Measurements from ENCODE around the gene TSPAN16. TPM values are rescaled to one million over a fixed set of nuclear protein-coding genes. Genes with fewer than 3 reads are reported as not detected.

Gene TSPAN16
- total RNA-seq, 1 experiment from 2014 or later: not detected

DNA sequence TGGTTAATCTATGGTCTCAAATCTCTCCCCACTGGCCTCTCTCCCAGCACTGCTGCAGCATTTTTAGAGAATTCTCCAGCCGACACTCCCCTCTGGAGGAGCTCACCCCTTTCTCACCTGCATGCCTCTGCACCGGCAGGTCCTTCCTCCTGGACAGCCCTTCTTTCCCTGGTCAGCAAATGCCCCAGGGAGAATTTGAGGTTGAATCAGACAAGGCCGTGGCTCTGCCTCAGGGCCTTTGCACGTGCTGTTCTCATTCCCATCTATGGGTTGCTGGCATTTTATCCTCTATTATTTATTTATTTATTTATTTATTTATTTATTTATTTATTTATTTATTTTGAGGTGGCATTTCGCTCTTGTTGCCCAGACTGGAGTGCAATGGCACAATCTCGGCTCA lies 32.2 kb upstream of the TSPAN16 start:
- Histone ChIP-seq H3K27me3 (no peaks in the 10 kb centered on the region), H3K9me3 (replicated peaks) (no peaks in the 10 kb centered on the region), H3K4me3 (no peak overlapping the region), H3K4me1 (peaks cover 19% of the 10 kb centered on the region), H3K36me3 (no peaks in the 10 kb centered on the region), H3K27ac (no peak overlapping the region)
- no peak for DNase-seq

DNA sequence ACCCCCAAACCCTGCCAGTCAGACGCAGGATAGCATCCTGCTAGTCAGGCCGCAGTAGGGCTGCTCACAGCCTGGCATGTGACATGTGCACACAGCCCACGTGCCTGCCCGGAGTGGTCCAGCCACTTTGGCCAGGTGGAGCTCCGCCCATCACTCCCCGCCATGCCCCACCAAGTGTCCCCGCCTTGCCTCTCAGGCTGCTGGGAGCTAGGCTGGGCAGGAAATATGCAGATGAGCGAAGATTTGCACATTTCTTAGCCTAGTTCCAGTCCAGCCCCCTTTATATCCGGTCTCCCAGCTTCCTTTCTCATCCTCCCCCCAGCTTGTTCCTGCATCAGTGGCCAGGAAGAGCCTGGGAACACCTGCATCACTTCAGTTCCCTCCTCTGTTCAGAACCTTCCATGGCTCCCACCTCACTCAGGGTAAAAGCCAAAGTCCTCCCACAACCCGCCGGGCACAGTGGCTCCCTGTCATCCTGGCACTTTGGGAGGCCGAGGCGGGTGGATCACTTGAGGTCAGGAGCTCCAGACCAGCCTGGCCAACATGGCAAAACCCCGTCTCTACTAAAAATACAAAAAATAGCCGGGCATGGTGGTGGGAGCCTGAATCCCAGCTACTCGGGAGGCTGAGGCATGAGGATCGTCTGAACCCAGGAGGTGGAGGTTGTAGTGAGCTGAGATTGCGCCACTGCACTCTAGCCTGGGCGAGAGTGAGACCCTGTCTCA lies 31.3 kb upstream of the TSPAN16 start:
- DNase-seq: peak; percentile 43 to 45
- no peak overlapping the region for H3K4me3 ChIP-seq
- H3K27ac ChIP-seq: no peak overlapping the region
- no peaks in the 10 kb centered on the region for H3K27me3 ChIP-seq
- H3K4me1 ChIP-seq: peaks cover 24% of the 10 kb centered on the region
- H3K36me3 ChIP-seq: no peaks in the 10 kb centered on the region
- H3K9me3 ChIP-seq (replicated peaks): no peaks in the 10 kb centered on the region

DNA sequence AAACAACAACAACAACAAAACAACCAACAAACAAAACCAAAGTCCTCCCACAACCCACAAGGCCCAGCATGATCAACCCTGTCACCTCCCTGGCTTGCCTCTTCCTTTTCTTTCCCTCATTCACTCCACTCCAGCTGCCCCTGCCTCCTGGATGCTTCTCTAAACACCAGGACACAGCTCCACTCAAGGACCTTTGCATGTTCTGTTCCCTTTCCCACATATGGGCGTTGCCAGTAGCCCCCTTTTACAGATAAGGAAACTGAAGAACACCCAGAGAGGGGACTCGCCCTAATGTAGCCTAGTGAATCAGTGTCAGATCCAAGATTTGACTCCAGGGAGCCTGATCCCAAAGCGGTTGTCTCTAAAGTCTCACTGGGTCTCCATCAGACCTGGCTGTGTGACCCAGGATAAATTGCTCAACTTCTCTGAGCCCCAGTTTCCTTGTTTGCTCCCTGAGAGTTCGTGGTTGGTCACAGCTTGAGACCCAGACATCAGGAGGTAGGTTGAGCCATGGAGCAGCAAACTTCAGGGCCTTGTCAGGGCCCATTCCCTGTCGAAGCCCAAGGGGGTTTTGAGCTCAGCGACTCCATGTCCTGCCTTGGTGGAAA lies 30.7 kb upstream of the TSPAN16 start:
- DNase-seq: no peak
- Histone ChIP-seq H3K36me3 (no peaks in the 10 kb centered on the region), H3K9me3 (replicated peaks) (no peaks in the 10 kb centered on the region), H3K4me1 (peaks cover 24% of the 10 kb centered on the region), H3K27ac (peak overlapping the region; percentile 22; the same call in 1 of the 2 replicates), H3K4me3 (no peak overlapping the region), H3K27me3 (no peaks in the 10 kb centered on the region)

DNA sequence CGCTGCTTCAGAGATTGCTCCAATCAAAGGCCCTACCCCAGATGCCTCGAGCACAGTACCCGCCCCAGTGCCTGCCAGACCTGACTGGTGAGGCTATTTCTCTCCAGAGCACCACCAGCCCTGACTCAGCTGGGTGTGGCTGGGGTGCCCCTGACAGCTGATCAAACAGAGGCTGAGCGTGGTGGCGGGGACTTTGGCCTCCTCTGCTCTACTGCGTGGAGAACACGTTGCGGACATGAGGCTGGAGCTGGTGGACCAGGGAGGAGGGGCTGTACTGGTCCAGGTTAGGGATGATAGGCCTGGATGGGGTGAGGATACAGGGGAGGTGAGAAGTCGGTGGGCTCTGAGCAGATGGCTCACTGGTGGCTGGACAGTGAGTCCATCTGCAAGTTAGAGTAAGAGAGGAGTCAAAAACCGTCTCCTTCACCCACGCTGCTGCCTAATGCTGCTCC lies 30.1 kb upstream of the TSPAN16 start:
- peak; percentile 77 to 85 for DNase-seq
- no peaks in the 10 kb centered on the region for H3K27me3 ChIP-seq
- peaks cover 24% of the 10 kb centered on the region for H3K4me1 ChIP-seq
- H3K27ac ChIP-seq: peak overlapping the region; percentile 22; the same call in 1 of the 2 replicates
- H3K9me3 ChIP-seq (replicated peaks): no peaks in the 10 kb centered on the region
- H3K4me3 ChIP-seq: no peak overlapping the region
- no peaks in the 10 kb centered on the region for H3K36me3 ChIP-seq

DNA sequence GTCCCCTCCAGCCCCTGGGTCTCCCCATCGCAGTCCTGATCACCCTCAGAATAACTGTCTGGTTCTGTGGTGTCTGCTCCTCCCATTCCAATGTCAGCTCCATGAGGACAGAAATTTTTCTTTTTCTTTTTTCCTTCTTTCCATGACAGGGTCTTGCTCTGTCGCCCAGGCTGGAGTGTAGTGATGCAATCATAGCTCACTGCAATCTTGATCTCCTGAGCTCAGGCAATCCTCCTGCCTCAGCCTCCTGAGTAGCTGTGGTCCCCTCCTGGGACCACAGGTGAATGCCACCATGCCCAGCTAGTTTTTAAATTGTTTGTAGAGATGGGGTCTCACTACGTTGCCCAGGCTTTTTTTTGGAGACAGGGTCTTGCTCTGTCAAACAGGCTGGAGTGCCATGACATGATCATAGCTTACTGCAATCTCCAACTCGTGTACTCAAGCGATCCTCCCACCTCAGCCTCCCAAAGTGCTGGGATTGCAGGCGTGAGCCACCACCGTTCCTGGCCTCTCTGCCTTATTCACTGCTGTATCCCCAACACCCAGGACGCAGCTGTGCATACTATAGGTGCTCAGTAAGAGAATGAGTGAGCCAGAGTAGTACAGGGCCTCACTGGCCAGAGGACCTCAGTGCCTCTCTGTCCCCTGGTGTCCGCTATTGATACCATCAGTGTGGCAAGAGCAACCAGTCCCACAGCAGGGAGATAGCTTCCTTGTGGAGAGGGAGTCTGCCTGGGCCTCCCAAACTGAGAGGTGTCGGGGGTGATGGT lies 28.5 kb upstream of the TSPAN16 start:
- no peak for DNase-seq
- no peak overlapping the region for H3K4me3 ChIP-seq
- H3K27me3 ChIP-seq: no peaks in the 10 kb centered on the region
- H3K9me3 ChIP-seq (replicated peaks): no peaks in the 10 kb centered on the region
- no peaks in the 10 kb centered on the region for H3K36me3 ChIP-seq
- peaks cover 24% of the 10 kb centered on the region for H3K4me1 ChIP-seq
- no peak overlapping the region for H3K27ac ChIP-seq

DNA sequence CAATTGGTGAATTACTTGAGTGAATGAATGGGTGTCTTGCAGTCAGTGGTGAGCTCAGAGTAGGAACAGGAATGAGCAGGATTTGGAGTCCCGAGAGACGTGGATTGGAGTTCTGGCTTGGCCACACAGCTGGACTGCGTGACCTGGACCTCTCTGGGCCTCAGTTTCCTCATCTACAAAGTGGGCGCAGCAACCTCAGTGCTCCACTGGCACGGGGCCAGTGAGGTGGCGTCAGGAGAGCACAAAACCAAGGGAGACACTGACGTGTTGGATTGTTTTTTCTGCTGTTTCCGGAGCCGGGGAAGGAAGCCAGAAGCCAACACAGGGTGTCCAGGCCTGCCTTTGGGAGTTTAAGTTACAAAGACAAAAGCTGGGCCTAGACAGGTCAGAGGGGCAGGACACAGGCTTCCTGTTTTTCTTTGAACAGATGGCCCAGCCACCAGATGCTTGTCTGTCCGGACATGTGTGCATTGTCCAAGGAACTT lies 27.1 kb upstream of the TSPAN16 start:
- peak; percentile 67 to 74 for DNase-seq
- Histone ChIP-seq H3K27me3 (no peaks in the 10 kb centered on the region), H3K27ac (peak overlapping the region; percentile 36)

DNA sequence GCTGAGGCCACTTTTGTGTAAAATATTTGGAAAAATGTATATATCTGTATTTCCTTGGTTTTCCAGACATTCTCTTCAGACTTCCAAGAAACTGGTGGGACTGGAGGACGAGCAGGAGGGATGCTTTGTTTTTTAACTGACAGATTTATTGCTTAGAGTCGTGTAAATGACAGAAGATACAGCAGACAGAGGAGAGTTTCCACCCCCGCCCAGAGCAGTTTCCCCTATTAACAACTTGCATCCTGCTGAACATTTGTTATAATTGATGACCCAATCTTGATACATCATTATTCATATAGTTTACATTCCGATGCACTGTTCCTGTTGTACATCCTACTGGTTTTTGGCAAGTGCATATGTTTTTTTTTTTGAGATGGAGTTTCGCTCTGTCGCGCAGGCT lies 26.6 kb upstream of the TSPAN16 start:
- H3K36me3 ChIP-seq: no peaks in the 10 kb centered on the region
- DNase-seq: no peak
- no peaks in the 10 kb centered on the region for H3K27me3 ChIP-seq
- H3K4me1 ChIP-seq: peaks cover 20% of the 10 kb centered on the region
- H3K4me3 ChIP-seq: no peak overlapping the region
- peak overlapping the region; percentile 36 for H3K27ac ChIP-seq
- no peaks in the 10 kb centered on the region for H3K9me3 ChIP-seq (replicated peaks)

More for the DNA sequence above, 27.1 kb upstream of the TSPAN16 start:
- Histone ChIP-seq H3K4me1 (peaks cover 24% of the 10 kb centered on the region), H3K9me3 (replicated peaks) (no peaks in the 10 kb centered on the region), H3K4me3 (no peak overlapping the region), H3K36me3 (no peaks in the 10 kb centered on the region)

DNA sequence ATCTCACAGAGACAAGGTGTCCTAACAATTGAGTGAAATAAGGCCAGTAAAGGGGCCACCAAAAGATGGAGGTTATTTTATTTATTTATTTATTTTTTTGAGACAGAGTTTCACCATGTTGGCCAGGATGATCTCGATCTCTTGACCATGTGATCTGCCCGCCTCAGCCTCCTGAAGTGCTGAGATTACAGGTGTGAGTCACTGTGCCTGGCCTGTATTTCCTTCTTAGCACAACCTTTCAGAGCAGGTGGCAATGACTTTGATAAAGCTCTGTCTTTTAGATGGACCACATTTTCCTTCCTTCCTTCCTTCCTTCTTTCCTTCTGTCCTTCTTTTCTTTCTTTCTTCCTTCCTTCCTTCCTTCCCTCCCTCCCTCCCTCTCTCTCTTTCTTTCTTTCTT lies 22.7 kb upstream of the TSPAN16 start:
- Histone ChIP-seq H3K9me3 (replicated peaks) (no peaks in the 10 kb centered on the region), H3K4me1 (0 out of 2 replicates have a peak, but pooled peaks cover 5% of the 10 kb centered on the region), H3K27me3 (no peaks in the 10 kb centered on the region), H3K27ac (no peak overlapping the region), H3K36me3 (no peaks in the 10 kb centered on the region), H3K4me3 (no peak overlapping the region)
- DNase-seq: no peak

DNA sequence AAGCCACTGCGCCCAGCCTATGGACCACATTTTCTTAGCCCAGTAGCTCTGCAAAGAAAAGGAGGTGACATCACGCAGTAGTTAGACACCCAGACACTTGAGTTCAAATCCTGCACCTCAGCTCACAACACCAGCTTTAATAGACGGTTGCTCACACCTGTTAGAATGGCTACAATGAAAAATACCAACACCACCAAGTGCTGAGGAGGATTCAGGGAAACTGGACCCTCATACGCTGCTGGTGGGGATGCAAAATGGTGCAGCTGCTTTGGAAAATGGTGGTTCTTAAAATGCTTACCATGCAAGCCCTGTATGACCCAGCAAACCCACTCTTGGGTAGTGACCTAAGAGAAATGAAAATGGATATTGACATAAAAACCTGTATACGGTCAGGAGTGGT lies 22.0 kb upstream of the TSPAN16 start:
- no peaks in the 10 kb centered on the region for H3K36me3 ChIP-seq
- H3K9me3 ChIP-seq (replicated peaks): no peaks in the 10 kb centered on the region
- H3K4me1 ChIP-seq: 0 out of 2 replicates have a peak, but pooled peaks cover 5% of the 10 kb centered on the region
- no peak overlapping the region for H3K27ac ChIP-seq
- no peak overlapping the region for H3K4me3 ChIP-seq
- no peak for DNase-seq
- no peaks in the 10 kb centered on the region for H3K27me3 ChIP-seq

DNA sequence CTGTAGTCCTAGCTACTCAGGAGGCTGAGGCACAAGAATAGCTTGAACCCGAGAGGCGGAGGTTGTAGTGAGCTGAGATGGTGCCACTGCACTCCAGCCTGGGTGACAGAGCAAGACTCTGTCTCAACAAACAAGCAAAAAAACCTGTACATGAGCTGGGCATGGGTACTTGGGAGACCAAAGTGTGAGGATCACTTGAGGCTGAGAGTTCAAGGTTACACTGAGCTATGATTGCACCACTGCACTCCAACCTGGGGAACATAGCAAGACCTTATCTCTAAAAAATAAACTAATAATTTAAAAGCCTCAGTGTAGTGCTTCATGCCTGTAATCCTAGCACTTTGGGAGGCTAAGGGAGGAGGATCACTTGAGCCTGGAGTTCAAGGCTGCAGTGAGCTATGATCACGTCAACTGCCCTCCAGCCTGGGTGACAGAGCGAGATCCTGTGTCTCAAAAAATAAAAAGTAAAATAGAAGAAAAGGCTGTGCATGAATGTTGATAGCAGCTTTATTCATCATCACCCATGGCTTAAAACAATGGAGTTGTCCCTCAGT lies 21.4 kb upstream of the TSPAN16 start:
- Histone ChIP-seq H3K4me3 (no peak overlapping the region), H3K27ac (no peak overlapping the region), H3K27me3 (no peaks in the 10 kb centered on the region), H3K4me1 (no peaks in the 10 kb centered on the region), H3K36me3 (no peaks in the 10 kb centered on the region), H3K9me3 (replicated peaks) (no peaks in the 10 kb centered on the region)
- DNase-seq: no peak

DNA sequence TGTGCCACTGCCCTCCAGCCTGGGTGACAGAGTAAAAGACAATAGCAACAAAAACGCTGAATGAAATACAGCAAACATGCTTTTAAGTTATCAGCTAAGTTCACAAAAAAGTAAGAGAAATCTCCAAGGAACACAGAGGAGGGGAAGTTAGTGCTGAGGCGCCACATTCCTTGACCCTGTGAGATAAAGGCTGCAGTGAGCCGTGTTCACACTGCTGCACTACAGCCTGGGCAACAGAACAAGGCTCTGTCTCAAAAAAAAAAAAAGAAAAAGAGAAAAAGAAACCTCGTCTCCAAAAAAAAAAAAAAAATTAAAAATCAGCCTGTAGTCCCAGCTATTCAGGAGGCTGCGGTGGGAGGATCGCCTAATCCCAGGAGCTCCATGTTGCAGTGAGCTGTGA lies 17.3 kb upstream of the TSPAN16 start:
- no peaks in the 10 kb centered on the region for H3K4me1 ChIP-seq
- no peaks in the 10 kb centered on the region for H3K27me3 ChIP-seq
- no peak for DNase-seq
- H3K27ac ChIP-seq: no peak overlapping the region
- H3K4me3 ChIP-seq: no peak overlapping the region
- H3K9me3 ChIP-seq (replicated peaks): no peaks in the 10 kb centered on the region
- no peaks in the 10 kb centered on the region for H3K36me3 ChIP-seq

DNA sequence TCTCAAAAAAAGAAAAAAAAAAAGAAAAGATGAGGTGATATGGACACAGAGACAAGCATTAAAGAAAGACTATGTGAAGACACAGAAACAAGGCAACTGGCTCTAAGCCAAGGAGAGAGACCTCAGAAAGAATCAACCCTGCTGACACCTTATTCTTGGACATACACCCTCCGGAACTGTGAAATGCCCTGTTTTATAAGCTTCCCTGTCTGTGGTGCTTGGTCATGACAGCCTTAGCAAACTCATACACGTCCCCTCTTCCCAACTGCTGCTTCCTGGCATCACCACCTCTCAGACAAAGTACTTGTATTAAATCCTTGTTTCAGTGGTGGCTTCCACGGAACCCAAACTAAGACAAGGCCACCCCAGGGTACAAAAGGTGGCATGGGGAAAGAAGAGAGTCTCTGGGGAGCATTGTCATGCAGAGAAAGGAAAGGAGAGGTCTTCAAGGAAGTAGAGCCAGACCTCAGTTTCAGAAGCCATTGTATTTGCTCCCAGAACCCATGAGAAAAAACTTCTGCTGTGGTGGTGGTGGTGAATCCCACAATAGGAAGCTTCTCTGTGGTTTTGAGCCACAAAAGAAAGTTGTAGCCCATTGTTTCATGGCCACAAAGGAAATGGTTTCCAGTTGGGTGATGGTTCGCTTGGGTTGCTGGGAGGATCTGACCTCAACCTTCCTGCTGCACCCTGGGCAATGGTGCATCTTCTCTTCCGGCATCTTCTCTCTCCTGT lies 16.3 kb upstream of the TSPAN16 start:
- no peak for DNase-seq
- Histone ChIP-seq H3K4me3 (no peak overlapping the region), H3K27me3 (no peaks in the 10 kb centered on the region), H3K36me3 (no peaks in the 10 kb centered on the region), H3K27ac (no peak overlapping the region), H3K9me3 (replicated peaks) (no peaks in the 10 kb centered on the region), H3K4me1 (no peaks in the 10 kb centered on the region)

DNA sequence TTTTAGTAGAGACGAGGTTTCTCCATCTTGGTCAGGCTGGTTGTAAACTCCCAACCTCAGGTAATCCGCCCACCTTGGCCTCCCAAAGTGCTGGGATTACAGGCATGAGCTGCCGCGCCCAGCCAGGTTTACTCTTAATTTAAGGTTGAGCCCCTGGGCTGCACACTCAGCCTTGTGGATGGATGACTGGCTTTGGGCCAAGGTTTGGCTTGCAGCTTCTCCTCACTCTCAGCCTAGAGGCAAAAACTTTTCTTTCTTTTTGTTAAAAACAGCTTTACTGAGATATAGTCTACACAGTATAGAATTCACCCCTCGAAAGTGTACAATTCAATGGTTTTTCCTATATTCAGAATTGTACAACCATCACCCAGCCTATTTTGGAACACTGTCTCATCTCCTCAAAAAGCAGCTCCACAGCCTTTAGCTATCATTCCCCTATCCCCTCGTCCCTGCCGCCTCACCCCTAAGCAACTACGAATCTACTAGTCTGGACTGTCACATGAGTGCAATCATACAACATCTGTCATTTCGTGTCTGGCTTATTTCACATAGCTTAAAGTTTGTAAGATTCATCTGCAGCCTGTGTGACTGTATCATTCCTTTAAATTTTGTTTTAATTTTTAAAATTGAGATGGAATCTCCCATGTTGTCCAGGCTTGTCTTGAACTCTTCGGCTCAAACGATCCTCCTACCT lies 14.5 kb upstream of the TSPAN16 start:
- no peak for DNase-seq
- Histone ChIP-seq H3K4me3 (no peak overlapping the region), H3K27me3 (no peaks in the 10 kb centered on the region), H3K9me3 (replicated peaks) (no peaks in the 10 kb centered on the region), H3K27ac (no peak overlapping the region), H3K4me1 (no peaks in the 10 kb centered on the region), H3K36me3 (no peaks in the 10 kb centered on the region)

DNA sequence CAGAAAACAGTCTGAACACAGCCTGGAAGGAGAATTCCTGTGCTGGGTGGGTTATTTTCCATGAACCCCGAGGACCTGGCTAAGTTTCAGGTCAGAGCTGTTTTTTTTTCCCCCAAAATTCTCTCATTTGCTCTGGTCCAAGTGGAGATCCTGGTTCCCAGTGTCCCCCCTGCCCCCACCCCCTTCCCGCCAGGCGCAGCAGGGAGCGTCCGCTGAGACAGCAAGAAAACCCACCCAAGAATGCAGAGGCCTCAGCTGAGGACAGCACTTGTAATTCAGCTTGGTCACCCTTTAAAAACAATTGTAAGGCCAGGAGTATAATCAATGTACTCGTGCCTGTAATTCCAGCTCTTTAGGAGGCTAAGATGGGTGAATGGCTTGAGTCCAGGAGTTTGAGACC lies 11.4 kb upstream of the TSPAN16 start:
- Histone ChIP-seq H3K9me3 (replicated peaks) (no peaks in the 10 kb centered on the region), H3K27ac (no peak overlapping the region), H3K27me3 (no peaks in the 10 kb centered on the region), H3K4me3 (no peak overlapping the region), H3K4me1 (no peaks in the 10 kb centered on the region), H3K36me3 (no peaks in the 10 kb centered on the region)
- no peak for DNase-seq

All from SJCRH30 (cell line).